Endodermal cell (in vitro differentiated cells): ENCODE measurements around the gene TMEM238. TPM values are rescaled to one million over a fixed set of nuclear protein-coding genes. Genes with fewer than 3 reads are reported as not detected.

Experiments
- DNase-seq: peaks from one replicate; pipeline ENCODE4 v3.0.0-alpha.2; 2017
- H3K27ac ChIP-seq: 2 replicates; pipeline ENCODE4 v1.5.1; 2013; ENCODE audit warnings: mild to moderate bottlenecking, low read depth, low read length, moderate library complexity
- H3K27me3 ChIP-seq: 2 replicates; pipeline ENCODE4 v1.6.1; 2013; ENCODE audit warnings: mild to moderate bottlenecking, low read length, moderate library complexity; ENCODE audit not compliant: insufficient read depth, control insufficient read depth, poor library complexity, severe bottlenecking
- H3K36me3 ChIP-seq: 2 replicates; pipeline ENCODE4 v1.7.0; 2013; ENCODE audit warnings: mild to moderate bottlenecking, low read length, moderate library complexity; ENCODE audit not compliant: control insufficient read depth, insufficient read depth
- H3K4me1 ChIP-seq: one replicate; pipeline ENCODE4 v1.7.0; 2013; ENCODE audit warnings: low read length; ENCODE audit not compliant: control insufficient read depth, insufficient read depth
- H3K4me3 ChIP-seq: 2 replicates; pipeline ENCODE4 v1.5.1; 2013; ENCODE audit warnings: mild to moderate bottlenecking, low read length, moderate library complexity
- H3K9ac ChIP-seq: 2 replicates; pipeline ENCODE4 v1.6.1; 2013; ENCODE audit warnings: mild to moderate bottlenecking, low read length, moderate library complexity; ENCODE audit not compliant: poor library complexity, severe bottlenecking; ENCODE audit errors: extremely low read depth
- H3K9me3 ChIP-seq: 2 replicates; pipeline ENCODE4 v1.6.1; 2013; ENCODE audit warnings: mild to moderate bottlenecking, low read length, moderate library complexity; ENCODE audit not compliant: control insufficient read depth
- H3K27ac Mint-ChIP-seq: 2 replicates; pipeline ENCODE4 v1.8.0; 2020; ENCODE audit warnings: mixed read lengths
- H3K27me3 Mint-ChIP-seq: 2 replicates; pipeline ENCODE4 v1.8.0; 2021; ENCODE audit warnings: mild to moderate bottlenecking, mixed read lengths; ENCODE audit not compliant: insufficient read depth
- H3K36me3 Mint-ChIP-seq: 2 replicates; pipeline ENCODE4 v1.8.0; 2020; ENCODE audit warnings: low read depth, mixed read lengths
- H3K4me1 Mint-ChIP-seq: 2 replicates; pipeline ENCODE4 v1.8.0; 2020; ENCODE audit warnings: mixed read lengths
- H3K4me3 Mint-ChIP-seq: 2 replicates; pipeline ENCODE4 v1.8.0; 2020; ENCODE audit warnings: mild to moderate bottlenecking, moderate library complexity, mixed read lengths
- H3K9me3 Mint-ChIP-seq: 2 replicates; pipeline ENCODE4 v1.8.0; 2020; ENCODE audit warnings: mild to moderate bottlenecking, mixed read lengths
- CTCF ChIP-seq: fragments of 200-600 bp; sonication (generic); conservative IDR thresholded peaks from 2 replicates; pipeline ENCODE4 v1.5.0; 2021; ENCODE audit warnings: antibody characterized with exemption, mild to moderate bottlenecking
- WGBS, 2 experiments: methylation state at CpG; one replicate each; pipeline versions ENCODE4 v1.1.5 to v1.1.7; 2013; ENCODE audit warnings: missing lambda C conversion rate in 2 of 2, mixed read lengths in 1 of 2; ENCODE audit not compliant: insufficient coverage in 1 of 2, insufficient read length in 1 of 2; 5-methylcytosine and 5-hydroxymethylcytosine counted together
- total RNA-seq, 2 donors: library from RNA; stranded (reverse); fragmentation: NEBNext Ultra II Directional in 1 of 2; extraction: Animal tissue kit (Norgen Biotek cat#: 25700) in 1 of 2; gene quantifications; 2 replicates in 1 of 2; 3 replicates in 1 of 2; pipeline ENCODE4 v1.2.1, GENCODE V29; 2021

Gene TMEM238
- total RNA-seq, 2 donors from 2014 or later = 3.9 to 4.4 TPM

GRCh38 chr19:55376241-55376933, 7.7 kb downstream of the TMEM238 start, which contains the start of gene TMEM190:
TMEM190 (plus strand) TSS chr19:55376826; CDS start chr19:55376854, 28 bp downstream.
- Mint-ChIP-seq H3K4me1 (peaks cover 16% of the 10 kb centered on the region), H3K27ac (no peak within 1 kb of the TSS), H3K27me3 (peaks cover 58% of the 10 kb centered on the region), H3K36me3 (peaks cover under 1% of the 10 kb centered on the region), H3K4me3 (peak within 1 kb of the TSS; percentile 40), H3K9me3 (no peaks in the 10 kb centered on the region)
- TF ChIP-seq CTCF = no peak
- no peak within 1 kb of the TSS for H3K27ac ChIP-seq
- no peak within 1 kb of the TSS for H3K4me3 ChIP-seq
- H3K9me3 ChIP-seq = no peaks in the 10 kb centered on the region
- no peaks in the 10 kb centered on the region for H3K36me3 ChIP-seq
- H3K4me1 ChIP-seq = peaks cover 5% of the 10 kb centered on the region
- H3K9ac ChIP-seq = no peak within 1 kb of the TSS
- DNase-seq = peak; percentile 88
- 70 to 71% methylated on average over 14 to 21 of the region's 21 CpGs for WGBS, 2 experiments
- H3K27me3 ChIP-seq = peaks cover 19% of the 10 kb centered on the region

- DNase-seq = peak; percentile 83
- TF ChIP-seq CTCF = no peak
- Histone ChIP-seq H3K27ac (no peak overlapping the region), H3K9ac (no peak overlapping the region), H3K9me3 (no peaks in the 10 kb centered on the region), H3K27me3 (peaks cover 37% of the 10 kb centered on the region), H3K4me3 (no peak overlapping the region), H3K4me1 (peaks cover 5% of the 10 kb centered on the region), H3K36me3 (no peaks in the 10 kb centered on the region)
- Mint-ChIP-seq H3K27ac (peak overlapping the region; percentile 27), H3K36me3 (no peaks in the 10 kb centered on the region), H3K4me1 (peaks cover 16% of the 10 kb centered on the region), H3K9me3 (no peaks in the 10 kb centered on the region), H3K27me3 (peaks cover 61% of the 10 kb centered on the region), H3K4me3 (peak overlapping the region; percentile 27)
- WGBS, 2 experiments = 14 to 23% methylated on average over 6 to 31 of the region's 31 CpGs
Observed at GRCh38 chr19:55373993-55374757, 9.9 kb downstream of the TMEM238 start.

- peaks cover 5% of the 10 kb centered on the region for H3K4me1 ChIP-seq
- Mint-ChIP-seq H3K27ac (peak overlapping the region; percentile 27), H3K9me3 (no peaks in the 10 kb centered on the region), H3K27me3 (peaks cover 61% of the 10 kb centered on the region), H3K36me3 (no peaks in the 10 kb centered on the region), H3K4me3 (peak overlapping the region; percentile 27), H3K4me1 (peaks cover 16% of the 10 kb centered on the region)
- H3K4me3 ChIP-seq = no peak overlapping the region
- DNase-seq = peak; percentile 80
- no peaks in the 10 kb centered on the region for H3K9me3 ChIP-seq
- no peak for TF ChIP-seq CTCF
- WGBS, 2 experiments = 60 to 61% methylated on average over 6 to 9 of the region's 9 CpGs
- H3K9ac ChIP-seq = no peak overlapping the region
- peaks cover 44% of the 10 kb centered on the region for H3K27me3 ChIP-seq
- no peak overlapping the region for H3K27ac ChIP-seq
- H3K36me3 ChIP-seq = no peaks in the 10 kb centered on the region
Observed at GRCh38 chr19:55373306-55373992, 10.6 kb downstream of the TMEM238 start.
